ENCODE results near the gene UBL3. TPM values are rescaled to one million over a fixed set of nuclear protein-coding genes. Genes with fewer than 3 reads are reported as not detected.

The UBL3 gene
- total and polyA plus RNA-seq, 9 donors, result 22.5 to 41.4 (median 32.3) TPM

DNA sequence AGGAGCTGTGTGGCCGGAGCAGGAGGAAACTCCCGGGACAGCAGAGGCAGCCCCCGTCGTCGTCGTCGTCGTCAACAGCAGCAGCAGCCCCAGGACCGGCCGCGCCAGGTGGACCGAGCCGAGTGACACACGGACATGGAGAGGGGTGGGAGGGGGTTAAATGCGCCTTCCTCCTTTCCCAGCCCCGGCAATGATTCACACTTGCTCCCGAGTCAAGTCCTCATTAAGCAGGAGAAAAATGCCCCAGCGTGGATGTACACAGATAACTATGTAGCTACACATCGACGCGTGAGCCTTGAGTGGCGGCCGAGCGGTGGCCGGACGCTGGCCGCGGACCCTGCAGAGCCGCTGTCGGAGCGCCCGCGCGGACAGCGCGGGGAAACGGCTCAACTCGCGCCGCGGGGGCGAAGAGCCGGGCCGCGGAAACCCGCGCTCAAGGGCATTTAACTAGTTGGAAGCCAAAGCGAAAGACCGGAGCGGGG lies 645 bp downstream of the UBL3 start:
- H3K9me3 ChIP-seq, result no peaks in the 10 kb centered on the region
- H3K36me3 ChIP-seq, result no peaks in the 10 kb centered on the region
- H3K27ac ChIP-seq, result peak overlapping the region; percentile 96 to 97
- TF ChIP-seq CTCF (IDR thresholded peaks at IDR 0.05), result no peak
- TF ChIP-seq POLR2A (IDR thresholded peaks at IDR 0.05), result no peak
- TF ChIP-seq EP300 (IDR thresholded peaks at IDR 0.05), result no peak
- no peaks in the 10 kb centered on the region for H3K4me1 ChIP-seq (ENCODE audit: insufficient read depth)
- intact Hi-C loops (cut with DNase I), result loop anchor here in 3 of 4 donors (10.0 kb wide), 3 partner anchors 75 to 345 kb away; no protein-coding TSS in a partner anchor
- 0 to 1% (median 1%) methylated on average over 35 to 50 of the region's 50 CpGs for WGBS, 3 donors
- peak overlapping the region; percentile 89 for H3K4me3 ChIP-seq
- peak; percentile 53 to 67 (median 66) for DNase-seq
- no peaks in the 10 kb centered on the region for H3K27me3 ChIP-seq

- 0 to 1% (median 0%) methylated on average over 24 of the region's 24 CpGs for WGBS, 3 donors
- intact Hi-C loops (cut with DNase I), result loop anchor here in 1 of 4 donors (10.0 kb wide), 1 partner anchor 344 kb away; no protein-coding TSS in a partner anchor
- H3K27me3 ChIP-seq, result no peaks in the 10 kb centered on the region
- H3K4me1 ChIP-seq (ENCODE audit: insufficient read depth), result no peaks in the 10 kb centered on the region
- H3K27ac ChIP-seq, result peak overlapping the region; percentile 96 to 97
- H3K4me3 ChIP-seq, result peak overlapping the region; percentile 89
- H3K9me3 ChIP-seq, result no peaks in the 10 kb centered on the region
- TF ChIP-seq EP300 (IDR thresholded peaks at IDR 0.05) (no peak), POLR2A (IDR thresholded peaks at IDR 0.05) (no peak), CTCF (IDR thresholded peaks at IDR 0.05) (no peak)
- peak in 1 of 5 donors; percentile 25 for DNase-seq
- no peaks in the 10 kb centered on the region for H3K36me3 ChIP-seq
Observed at GRCh38 chr13:29849071-29849631, 1.3 kb downstream of the UBL3 start.

- H3K9me3 ChIP-seq, result no peaks in the 10 kb centered on the region
- H3K27me3 ChIP-seq, result no peaks in the 10 kb centered on the region
- peak overlapping the region; percentile 32 to 49 for H3K27ac ChIP-seq
- intact Hi-C loops (cut with DNase I), result loop anchor here in 1 of 4 donors (10.0 kb wide), 1 partner anchor 343 kb away; no protein-coding TSS in a partner anchor
- H3K4me1 ChIP-seq (ENCODE audit: insufficient read depth), result no peaks in the 10 kb centered on the region
- WGBS, 3 donors, result 1% methylated on average over 13 of the region's 13 CpGs
- TF ChIP-seq CTCF (IDR thresholded peaks at IDR 0.05), result no peak
- TF ChIP-seq EP300 (IDR thresholded peaks at IDR 0.05), result no peak
- TF ChIP-seq POLR2A (IDR thresholded peaks at IDR 0.05), result no peak
- no peaks in the 10 kb centered on the region for H3K36me3 ChIP-seq
- H3K4me3 ChIP-seq, result peak overlapping the region; percentile 89
- DNase-seq, result peak in 3 of 5 donors; percentile 12 to 35 (median 25)
Observed at GRCh38 chr13:29847501-29847983, 2.9 kb downstream of the UBL3 start.

DNA sequence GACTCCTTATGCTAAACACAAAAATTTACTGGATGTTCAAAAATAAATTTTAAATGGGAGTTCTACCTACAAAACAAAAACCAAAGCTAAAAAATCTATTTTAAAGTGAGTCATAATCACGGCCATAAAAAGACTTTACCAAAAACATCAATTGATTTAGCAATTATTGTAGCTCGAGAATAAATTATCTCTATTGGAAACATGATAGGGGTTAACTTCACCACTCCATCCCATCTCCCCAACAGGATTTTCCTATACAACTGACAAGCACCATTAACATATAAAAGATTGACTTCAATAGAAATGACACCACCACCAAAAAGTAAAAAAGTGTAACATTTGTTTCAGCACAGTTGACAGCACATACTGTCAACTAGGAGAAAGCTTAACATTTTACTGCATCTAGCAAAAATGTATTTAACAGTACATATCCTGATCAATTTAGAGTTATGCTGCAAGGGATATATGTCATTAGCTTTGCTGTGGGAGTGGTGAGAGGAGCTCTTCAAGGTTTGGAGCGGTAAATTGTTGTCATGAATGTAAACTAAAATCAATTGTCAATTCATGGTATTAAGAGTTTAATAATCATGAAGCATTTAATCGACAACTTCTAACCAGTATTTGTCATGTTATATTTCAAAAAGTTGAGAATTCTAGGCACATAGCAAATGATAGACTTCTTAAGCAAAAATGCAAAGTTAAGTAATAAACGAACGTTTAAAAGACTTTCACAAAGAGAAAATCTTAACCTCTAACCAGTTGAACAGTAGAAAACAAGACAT lies 3.8 kb downstream of the UBL3 start:
- Histone ChIP-seq H3K9me3 (no peaks in the 10 kb centered on the region), H3K36me3 (no peaks in the 10 kb centered on the region), H3K27me3 (no peaks in the 10 kb centered on the region), H3K4me3 (peak overlapping the region; percentile 89), H3K4me1 (ENCODE audit: insufficient read depth) (no peaks in the 10 kb centered on the region), H3K27ac (no peak overlapping the region)
- intact Hi-C loops (cut with DNase I), result loop anchor here in 1 of 4 donors (10.0 kb wide), 1 partner anchor 342 kb away; no protein-coding TSS in a partner anchor
- 29 to 40% (median 35%) methylated on average over 6 of the region's 6 CpGs for WGBS, 3 donors
- no peak for TF ChIP-seq CTCF (IDR thresholded peaks at IDR 0.05)
- TF ChIP-seq EP300 (IDR thresholded peaks at IDR 0.05), result no peak
- TF ChIP-seq POLR2A (IDR thresholded peaks at IDR 0.05), result no peak
- no peak for DNase-seq

Data from ovary (tissue), 9 donors.